NT2/D1 (cell line): ENCODE results near the gene TAF11.

ENCODE experiments used
- YY1 ChIP-seq: IDR thresholded peaks from 2 replicates; pipeline ENCODE4 v1.6.1; 2011; ENCODE audit not compliant: insufficient read length, insufficient read depth
- ZNF274 ChIP-seq: IDR thresholded peaks from 2 replicates; pipeline ENCODE4 v1.6.1; 2011; ENCODE audit warnings: mild to moderate bottlenecking, low read depth, low read length

- no peak for TF ChIP-seq ZNF274
- TF ChIP-seq YY1: no peak
These were observed 50.3 kb downstream of the TAF11 start for GRCh38 chr6:34837528-34837927.
